Right lobe of liver (tissue), 4 donors: ENCODE measurements around the gene STPG1.

Experiments used
- POLR2A ChIP-seq: fragments of 450-650 bp; IDR thresholded peaks from one replicate; pipeline ENCODE4 v1.6.1; 2017; ENCODE audit warnings: antibody characterized with exemption, mild to moderate bottlenecking
- TF ChIP-seq, protein P1 (sequence below), 4 donors: fragments of 200-600 bp in 3 of 4; fragments of 450-650 bp in 1 of 4; IDR thresholded peaks; one replicate each; pipeline versions ENCODE4 v1.5.1 to v1.8.0; 2016 to 2022; ENCODE audit warnings: antibody characterized with exemption in 4 of 4, mild to moderate bottlenecking in 2 of 4
- donor health status: DM: no; HTN: no; CAD: no.
- donor health status: DM: no; HTN: no; CAD: no.
- donor health status: DM: no; HTN: yes; CAD: no.

DNA sequence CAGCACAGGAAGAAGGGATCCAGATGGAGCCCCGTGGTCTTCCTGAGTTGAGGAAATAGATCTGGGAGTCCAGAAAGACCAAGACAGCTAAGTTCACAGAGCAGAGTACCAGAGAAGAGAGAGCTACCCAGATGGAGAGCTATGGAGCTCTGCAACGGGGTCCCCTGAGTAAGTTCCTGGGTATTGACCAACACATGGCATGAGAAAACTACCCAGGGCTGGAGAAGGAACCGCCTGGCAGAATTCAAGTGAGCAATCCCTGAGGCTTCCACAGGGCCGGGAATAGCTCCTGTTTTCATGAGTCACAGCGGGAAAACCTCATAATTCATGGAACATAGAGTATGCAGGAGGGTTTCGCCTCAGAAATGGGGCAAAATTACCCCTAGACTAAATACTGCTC lies 19.7 kb downstream of the STPG1 start:
- TF ChIP-seq, protein P1, sequence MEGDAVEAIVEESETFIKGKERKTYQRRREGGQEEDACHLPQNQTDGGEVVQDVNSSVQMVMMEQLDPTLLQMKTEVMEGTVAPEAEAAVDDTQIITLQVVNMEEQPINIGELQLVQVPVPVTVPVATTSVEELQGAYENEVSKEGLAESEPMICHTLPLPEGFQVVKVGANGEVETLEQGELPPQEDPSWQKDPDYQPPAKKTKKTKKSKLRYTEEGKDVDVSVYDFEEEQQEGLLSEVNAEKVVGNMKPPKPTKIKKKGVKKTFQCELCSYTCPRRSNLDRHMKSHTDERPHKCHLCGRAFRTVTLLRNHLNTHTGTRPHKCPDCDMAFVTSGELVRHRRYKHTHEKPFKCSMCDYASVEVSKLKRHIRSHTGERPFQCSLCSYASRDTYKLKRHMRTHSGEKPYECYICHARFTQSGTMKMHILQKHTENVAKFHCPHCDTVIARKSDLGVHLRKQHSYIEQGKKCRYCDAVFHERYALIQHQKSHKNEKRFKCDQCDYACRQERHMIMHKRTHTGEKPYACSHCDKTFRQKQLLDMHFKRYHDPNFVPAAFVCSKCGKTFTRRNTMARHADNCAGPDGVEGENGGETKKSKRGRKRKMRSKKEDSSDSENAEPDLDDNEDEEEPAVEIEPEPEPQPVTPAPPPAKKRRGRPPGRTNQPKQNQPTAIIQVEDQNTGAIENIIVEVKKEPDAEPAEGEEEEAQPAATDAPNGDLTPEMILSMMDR (IDR thresholded peaks at IDR 0.05): no peak
- TF ChIP-seq POLR2A: no peak
